Activated naive CD4-positive, alpha-beta T cell treated with anti-CD3 and anti-CD28 coated beads, Interleukin-2, amount 10 ng/mL, durations not matched to agents 7 days and 5 days (primary cell): ENCODE data around the gene L3MBTL4.
"Not testable (repeated sequence)": the region's sequence is repeated elsewhere in the genome, so short reads cannot be mapped to it uniquely, and the experiment has no call there.

Source experiments
- CTCF ChIA-PET: fragments of 350-600 bp; sonication (Branson Sonifier 250); formaldehyde crosslinking; loops from one replicate; lab custom pipeline; 2021; ENCODE audit warnings: antibody characterized with exemption; lab: Charles Lee
- DNase-seq: peaks from one replicate; pipeline ENCODE4 v3.0.0-alpha.2; 2020
- H3K27ac Mint-ChIP-seq: one replicate; pipeline ENCODE4 v1.8.0; 2021; ENCODE audit warnings: mild to moderate bottlenecking, moderate library complexity, mixed read lengths
- H3K27me3 Mint-ChIP-seq: one replicate; pipeline ENCODE4 v1.8.0; 2021; ENCODE audit warnings: mild to moderate bottlenecking, mixed read lengths
- H3K36me3 Mint-ChIP-seq: one replicate; pipeline ENCODE4 v1.8.0; 2021; ENCODE audit warnings: mixed read lengths
- H3K4me1 Mint-ChIP-seq: one replicate; pipeline ENCODE4 v1.8.0; 2021; ENCODE audit warnings: mixed read lengths
- H3K4me3 Mint-ChIP-seq: one replicate; pipeline ENCODE4 v1.8.0; 2021; ENCODE audit warnings: mild to moderate bottlenecking, moderate library complexity, mixed read lengths
- H3K9me3 Mint-ChIP-seq: one replicate; pipeline ENCODE4 v1.8.0; 2021; ENCODE audit warnings: mixed read lengths

The L3MBTL4 gene

GRCh38 chr18:6207941-6208340 is 206.8 kb downstream of the L3MBTL4 start:
- H3K27me3 Mint-ChIP-seq: no peaks in the 10 kb centered on the region
- no peak for DNase-seq
- no peaks in the 10 kb centered on the region for H3K36me3 Mint-ChIP-seq
- no peak overlapping the region for H3K27ac Mint-ChIP-seq
- no peaks in the 10 kb centered on the region for H3K4me1 Mint-ChIP-seq
- H3K4me3 Mint-ChIP-seq: no peak overlapping the region
- H3K9me3 Mint-ChIP-seq: no peaks in the 10 kb centered on the region
- CTCF ChIA-PET: interaction anchor here (0.6 kb wide), 1 partner anchor 12 kb away, joined by 3 read pairs; no protein-coding TSS in a partner anchor

- Mint-ChIP-seq H3K4me1 (no peaks in the 10 kb centered on the region), H3K9me3 (no peaks in the 10 kb centered on the region), H3K27ac (no peak overlapping the region), H3K27me3 (no peaks in the 10 kb centered on the region), H3K4me3 (no peak overlapping the region), H3K36me3 (no peaks in the 10 kb centered on the region)
- CTCF ChIA-PET: no interaction called here
- no peak for DNase-seq
These were observed 207.6 kb downstream of the L3MBTL4 start for GRCh38 chr18:6207116-6207515.

- no peak overlapping the region for H3K27ac Mint-ChIP-seq
- CTCF ChIA-PET: no interaction called here
- no peaks in the 10 kb centered on the region for H3K27me3 Mint-ChIP-seq
- no peaks in the 10 kb centered on the region for H3K4me1 Mint-ChIP-seq
- H3K36me3 Mint-ChIP-seq: no peaks in the 10 kb centered on the region
- no peak overlapping the region for H3K4me3 Mint-ChIP-seq
- DNase-seq: no peak
- no peaks in the 10 kb centered on the region for H3K9me3 Mint-ChIP-seq
These were observed 209.0 kb downstream of the L3MBTL4 start for GRCh38 chr18:6205706-6206105.

GRCh38 chr18:6204476-6204875 is 210.2 kb downstream of the L3MBTL4 start:
- no peak overlapping the region for H3K4me3 Mint-ChIP-seq
- no peaks in the 10 kb centered on the region for H3K27me3 Mint-ChIP-seq
- CTCF ChIA-PET: no interaction called here
- H3K9me3 Mint-ChIP-seq: no peaks in the 10 kb centered on the region
- no peaks in the 10 kb centered on the region for H3K36me3 Mint-ChIP-seq
- no peak for DNase-seq
- no peaks in the 10 kb centered on the region for H3K4me1 Mint-ChIP-seq
- H3K27ac Mint-ChIP-seq: no peak overlapping the region

GRCh38 chr18:6203791-6204190 is 210.9 kb downstream of the L3MBTL4 start:
- Mint-ChIP-seq H3K4me3 (no peak overlapping the region), H3K4me1 (no peaks in the 10 kb centered on the region), H3K9me3 (no peaks in the 10 kb centered on the region), H3K27me3 (no peaks in the 10 kb centered on the region), H3K27ac (no peak overlapping the region), H3K36me3 (no peaks in the 10 kb centered on the region)
- no peak for DNase-seq
- CTCF ChIA-PET: no interaction called here

- H3K4me3 Mint-ChIP-seq: no peak overlapping the region
- H3K4me1 Mint-ChIP-seq: no peaks in the 10 kb centered on the region
- CTCF ChIA-PET: no interaction called here
- H3K27ac Mint-ChIP-seq: no peak overlapping the region
- H3K36me3 Mint-ChIP-seq: no peaks in the 10 kb centered on the region
- H3K27me3 Mint-ChIP-seq: no peaks in the 10 kb centered on the region
- H3K9me3 Mint-ChIP-seq: peaks cover under 1% of the 10 kb centered on the region
- no peak for DNase-seq
These were observed 211.8 kb downstream of the L3MBTL4 start for GRCh38 chr18:6202861-6203260.

GRCh38 chr18:6200204-6200774 is 214.4 kb downstream of the L3MBTL4 start:
- H3K27ac Mint-ChIP-seq: no peak overlapping the region
- CTCF ChIA-PET: no interaction called here

GRCh38 chr18:6199777-6200176 is 214.9 kb downstream of the L3MBTL4 start:
- no peak overlapping the region for H3K4me3 Mint-ChIP-seq
- H3K27me3 Mint-ChIP-seq: no peaks in the 10 kb centered on the region
- no peak for DNase-seq
- CTCF ChIA-PET: no interaction called here
- no peak overlapping the region for H3K27ac Mint-ChIP-seq
- peaks cover 5% of the 10 kb centered on the region for H3K9me3 Mint-ChIP-seq
- H3K36me3 Mint-ChIP-seq: no peaks in the 10 kb centered on the region
- H3K4me1 Mint-ChIP-seq: no peaks in the 10 kb centered on the region

More at GRCh38 chr18:6200204-6200774, 214.4 kb downstream of the L3MBTL4 start:
- H3K4me3 Mint-ChIP-seq: no peak overlapping the region
- no peaks in the 10 kb centered on the region for H3K36me3 Mint-ChIP-seq
- H3K9me3 Mint-ChIP-seq: peaks cover 5% of the 10 kb centered on the region
- no peak for DNase-seq
- no peaks in the 10 kb centered on the region for H3K27me3 Mint-ChIP-seq
- H3K4me1 Mint-ChIP-seq: no peaks in the 10 kb centered on the region

GRCh38 chr18:6198585-6198984 is 216.1 kb downstream of the L3MBTL4 start:
- Mint-ChIP-seq H3K27me3 (no peaks in the 10 kb centered on the region), H3K9me3 (peaks cover 5% of the 10 kb centered on the region), H3K36me3 (no peaks in the 10 kb centered on the region), H3K27ac (no peak overlapping the region), H3K4me1 (no peaks in the 10 kb centered on the region), H3K4me3 (no peak overlapping the region)
- CTCF ChIA-PET: no interaction called here
- no peak for DNase-seq

- H3K9me3 Mint-ChIP-seq: peaks cover 5% of the 10 kb centered on the region
- CTCF ChIA-PET: no interaction called here
- H3K27ac Mint-ChIP-seq: no peak overlapping the region
- no peaks in the 10 kb centered on the region for H3K36me3 Mint-ChIP-seq
- no peak overlapping the region for H3K4me3 Mint-ChIP-seq
- DNase-seq: no peak
- no peaks in the 10 kb centered on the region for H3K27me3 Mint-ChIP-seq
- no peaks in the 10 kb centered on the region for H3K4me1 Mint-ChIP-seq
These were observed 220.1 kb downstream of the L3MBTL4 start for GRCh38 chr18:6194640-6195039.

- H3K36me3 Mint-ChIP-seq, CTCF ChIA-PET, H3K27me3 Mint-ChIP-seq, H3K27ac Mint-ChIP-seq, H3K4me1 Mint-ChIP-seq, DNase-seq, H3K4me3 Mint-ChIP-seq: not testable (repeated sequence)
- H3K9me3 Mint-ChIP-seq: peaks cover 23% of the 10 kb centered on the region
These were observed 228.9 kb downstream of the L3MBTL4 start for GRCh38 chr18:6185782-6186181.

- Mint-ChIP-seq H3K36me3 (no peaks in the 10 kb centered on the region), H3K27ac (no peak overlapping the region), H3K27me3 (no peaks in the 10 kb centered on the region), H3K9me3 (no peaks in the 10 kb centered on the region), H3K4me1 (no peaks in the 10 kb centered on the region), H3K4me3 (no peak overlapping the region)
- CTCF ChIA-PET: no interaction called here
- DNase-seq: no peak
These were observed 239.5 kb downstream of the L3MBTL4 start for GRCh38 chr18:6174983-6175745.

- Mint-ChIP-seq H3K4me1 (no peaks in the 10 kb centered on the region), H3K27me3 (no peaks in the 10 kb centered on the region), H3K4me3 (no peak overlapping the region), H3K9me3 (no peaks in the 10 kb centered on the region), H3K36me3 (no peaks in the 10 kb centered on the region), H3K27ac (no peak overlapping the region)
- CTCF ChIA-PET: no interaction called here
- no peak for DNase-seq
These were observed 244.1 kb downstream of the L3MBTL4 start for GRCh38 chr18:6170604-6171003.

- Mint-ChIP-seq H3K4me1 (no peaks in the 10 kb centered on the region), H3K36me3 (no peaks in the 10 kb centered on the region)
- CTCF ChIA-PET: no interaction called here
These were observed 253.2 kb downstream of the L3MBTL4 start for GRCh38 chr18:6161549-6161948.

GRCh38 chr18:6159426-6159825 is 255.3 kb downstream of the L3MBTL4 start:
- DNase-seq: no peak
- Mint-ChIP-seq H3K27me3 (no peaks in the 10 kb centered on the region), H3K9me3 (peaks cover 8% of the 10 kb centered on the region), H3K4me1 (no peaks in the 10 kb centered on the region), H3K27ac (no peak overlapping the region), H3K4me3 (no peak overlapping the region), H3K36me3 (no peaks in the 10 kb centered on the region)
- CTCF ChIA-PET: no interaction called here

More at GRCh38 chr18:6161549-6161948, 253.2 kb downstream of the L3MBTL4 start:
- Mint-ChIP-seq H3K9me3 (peaks cover 8% of the 10 kb centered on the region), H3K27ac (no peak overlapping the region), H3K4me3 (no peak overlapping the region), H3K27me3 (no peaks in the 10 kb centered on the region)
- no peak for DNase-seq
